GM12891 (cell line): ENCODE measurements around the gene ZSCAN12.
"Not testable (repeated sequence)": the region's sequence is repeated elsewhere in the genome, so short reads cannot be mapped to it uniquely, and the experiment has no call there.

Experiments
- POLR2A ChIP-seq: IDR thresholded peaks from 2 replicates; pipeline ENCODE4 v1.6.1; 2011; ENCODE audit warnings: low read depth, low read length, control low read depth
- POLR2AphosphoS5 ChIP-seq: IDR thresholded peaks from 2 replicates; pipeline ENCODE4 v1.6.1; 2011; ENCODE audit warnings: low read depth, low read length, control low read depth
- TAF1 ChIP-seq: IDR thresholded peaks from 2 replicates; pipeline ENCODE4 v1.6.1; 2011; ENCODE audit warnings: low read depth, low read length, control low read depth

DNA sequence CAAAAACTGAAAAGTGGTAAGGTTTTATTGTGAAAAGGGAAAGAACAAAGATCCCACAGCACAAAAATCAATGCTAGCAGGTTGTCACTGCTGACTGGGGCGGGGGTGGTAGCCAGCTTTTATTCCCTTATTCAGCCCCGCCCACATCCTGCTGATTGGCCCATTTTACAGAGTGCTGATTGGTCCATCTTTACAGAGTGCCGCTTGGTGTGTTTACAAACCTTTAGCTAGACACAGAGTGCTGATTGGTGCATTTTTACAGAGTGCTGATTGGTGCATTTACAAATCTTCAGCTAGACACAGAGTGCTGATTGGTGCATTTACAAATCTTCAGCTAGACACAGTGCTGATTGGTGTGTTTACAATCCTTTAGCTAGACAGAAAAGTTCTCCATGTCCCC, 45.2 kb upstream of the ZSCAN12 start:
- not testable (repeated sequence) for TF ChIP-seq POLR2AphosphoS5, POLR2A, TAF1
